GM12872 (cell line): Measurements from ENCODE around the gene SDK1.

ENCODE experiments used
- CTCF ChIP-seq: IDR thresholded peaks from 3 replicates; pipeline ENCODE4 v1.5.1; 2011; ENCODE audit warnings: low read depth, mild to moderate bottlenecking, low read length, moderate library complexity; ENCODE audit not compliant: insufficient read depth

SDK1 gene

DNA sequence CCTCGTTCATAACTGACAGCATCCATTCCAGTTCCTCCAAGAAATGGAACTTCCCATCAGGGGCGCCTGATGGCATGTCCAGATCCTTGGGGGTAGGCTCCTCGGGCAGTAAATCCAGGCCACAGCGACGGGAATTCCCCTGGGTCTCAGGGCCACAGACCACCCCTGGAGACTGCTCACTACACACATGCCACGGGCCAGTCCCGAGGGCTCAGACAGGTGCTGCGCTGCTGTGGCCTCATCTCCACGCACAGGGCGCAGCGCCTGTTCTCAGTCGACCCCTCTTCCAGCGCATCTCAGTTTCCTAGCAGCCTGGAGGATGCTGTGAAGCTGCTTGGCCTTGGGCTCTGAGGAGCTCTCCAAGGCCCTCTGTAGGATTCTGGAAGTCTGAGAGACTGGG lies 907.5 kb downstream of the SDK1 start:
- TF ChIP-seq CTCF: no peak

DNA sequence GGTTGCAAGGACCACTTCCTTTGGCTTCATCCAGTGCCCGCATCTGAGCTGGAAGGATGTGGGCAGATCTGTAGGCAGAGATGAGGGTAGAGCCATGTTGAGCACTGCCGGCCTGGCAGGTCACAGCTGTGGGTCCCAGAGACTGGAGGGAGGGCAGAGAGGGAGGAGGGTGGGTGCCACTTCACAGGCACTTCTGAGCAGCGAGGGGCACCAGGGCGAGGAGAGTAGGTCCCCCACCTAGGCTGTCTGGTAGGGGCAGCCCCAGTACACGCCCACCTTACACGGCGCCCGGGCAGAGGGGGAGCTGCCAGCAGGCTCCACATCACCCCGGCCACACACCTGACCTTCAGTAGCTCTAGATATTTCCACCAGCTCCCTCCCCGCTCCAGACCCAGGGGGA lies 908.1 kb downstream of the SDK1 start:
- TF ChIP-seq CTCF: no peak

- TF ChIP-seq CTCF: no peak
These were observed 908.9 kb downstream of the SDK1 start for GRCh38 chr7:4209966-4210365.

GRCh38 chr7:4210821-4211220 lies 909.8 kb downstream of the SDK1 start:
- no peak for TF ChIP-seq CTCF

GRCh38 chr7:4211261-4211660 lies 910.2 kb downstream of the SDK1 start:
- TF ChIP-seq CTCF: no peak

DNA sequence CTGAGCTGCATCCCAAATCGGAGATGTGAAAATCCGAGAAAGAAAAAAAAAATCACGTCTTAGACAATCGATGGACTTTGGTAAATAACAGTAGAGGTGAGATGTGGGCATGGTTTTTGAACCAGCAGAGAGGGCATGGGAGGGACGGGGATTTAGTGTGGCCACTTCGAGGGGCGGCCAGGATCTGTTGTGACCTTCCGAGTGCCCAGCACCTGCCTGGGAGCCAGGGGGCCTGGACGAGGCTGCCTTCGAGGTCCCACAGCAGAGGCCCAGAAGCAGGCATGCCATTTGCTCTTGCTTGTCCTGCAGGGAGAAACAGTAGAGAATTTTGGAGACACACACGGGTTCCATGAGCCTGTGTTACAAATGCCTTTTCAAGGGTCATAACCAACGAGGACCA lies 911.3 kb downstream of the SDK1 start:
- no peak for TF ChIP-seq CTCF

DNA sequence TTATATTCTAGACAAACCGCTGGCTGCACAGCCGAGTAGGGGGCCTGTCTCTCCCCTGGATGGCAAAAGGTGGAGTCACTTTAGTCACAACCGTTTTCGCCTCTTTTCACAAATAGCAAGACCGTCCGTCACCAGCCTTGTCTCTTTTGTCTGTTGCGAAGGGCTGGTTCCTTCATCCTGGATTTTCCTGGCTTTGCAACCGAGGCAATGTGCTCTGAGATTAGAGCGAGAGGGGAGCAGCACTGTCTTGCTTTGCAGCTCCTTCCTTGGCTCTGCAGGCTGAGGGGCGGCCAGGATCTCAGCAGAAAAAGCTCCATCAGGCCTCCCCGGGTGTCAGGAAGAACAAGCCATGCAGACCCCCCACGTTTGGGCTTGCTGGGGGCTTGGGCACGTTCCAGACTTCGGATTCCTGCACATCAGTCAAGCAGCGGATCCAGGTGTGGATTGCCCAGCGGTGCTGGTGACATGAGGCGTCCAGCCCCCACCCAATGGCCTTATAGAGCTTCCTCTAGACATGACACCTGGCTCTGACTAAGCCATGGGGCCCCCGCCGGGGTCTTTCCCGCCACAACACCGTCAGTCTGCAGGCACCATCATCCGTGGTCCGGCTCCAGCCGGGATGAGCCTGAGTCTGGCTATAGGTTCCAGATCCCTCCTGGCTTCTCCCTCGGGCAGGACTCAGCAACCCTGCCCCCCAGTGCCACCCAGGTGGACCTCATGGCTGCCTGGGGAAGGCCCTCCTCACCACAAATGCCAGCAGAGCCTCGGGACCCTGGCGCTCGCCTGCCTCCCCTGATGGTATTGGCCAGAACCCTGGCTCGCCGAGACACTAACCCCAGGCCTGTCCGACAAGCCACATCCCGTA lies 913.5 kb downstream of the SDK1 start:
- no peak for TF ChIP-seq CTCF
